Measurements from ENCODE around the gene ZBTB22.
"Not testable (repeated sequence)": the region's sequence is repeated elsewhere in the genome, so short reads cannot be mapped to it uniquely, and the experiment has no call there.

ZBTB22 gene

GRCh38 chr6:33298773-33299236, 18.7 kb downstream of the ZBTB22 start, which contains the start of gene RGL2:
RGL2 (minus strand) TSS chr6:33298942; CDS start chr6:33298610, 332 bp downstream.
- DNase-seq, result peak; percentile 60

- peak; percentile 83 for DNase-seq
Observed at GRCh38 chr6:33297956-33298772, 19.4 kb downstream of the ZBTB22 start.

- no peak for DNase-seq
Observed at GRCh38 chr6:33297406-33297955, 20.1 kb downstream of the ZBTB22 start.

- DNase-seq, result no peak
Observed at GRCh38 chr6:33296797-33297405, 20.6 kb downstream of the ZBTB22 start.

- DNase-seq, result no peak
Observed at GRCh38 chr6:33295621-33296369, 21.7 kb downstream of the ZBTB22 start.

GRCh38 chr6:33294086-33294823, 23.3 kb downstream of the ZBTB22 start:
- no peak for DNase-seq

- no peak for DNase-seq
Observed at GRCh38 chr6:33292996-33293682, 24.4 kb downstream of the ZBTB22 start.

GRCh38 chr6:33290459-33290858, 27.1 kb downstream of the ZBTB22 start:
- no peak for DNase-seq

- DNase-seq, result no peak
Observed at GRCh38 chr6:33289784-33290315, 27.7 kb downstream of the ZBTB22 start.

GRCh38 chr6:33288921-33289783, 28.4 kb downstream of the ZBTB22 start, which contains the start of the genes PFDN6 and WDR46:
PFDN6 (plus strand) TSS chr6:33289601; CDS start chr6:33289857, 256 bp downstream.
WDR46 (minus strand) TSS chr6:33289239; CDS start chr6:33289170, 69 bp downstream.
- peak; percentile 89 for DNase-seq

GRCh38 chr6:33288141-33288920, 29.2 kb downstream of the ZBTB22 start:
- no peak for DNase-seq

- DNase-seq, result no peak
Observed at GRCh38 chr6:33286946-33287914, 30.3 kb downstream of the ZBTB22 start.

- DNase-seq, result not testable (repeated sequence)
Observed at GRCh38 chr6:33285214-33285613, 32.3 kb downstream of the ZBTB22 start.

- no peak for DNase-seq
Observed at GRCh38 chr6:33280539-33280938, 37.0 kb downstream of the ZBTB22 start.

- DNase-seq, result peak; percentile 53
Observed at GRCh38 chr6:33279971-33280511, 37.5 kb downstream of the ZBTB22 start.

GRCh38 chr6:33279257-33279695, 38.3 kb downstream of the ZBTB22 start:
- DNase-seq, result no peak

GRCh38 chr6:33278810-33279209, 38.7 kb downstream of the ZBTB22 start:
- no peak for DNase-seq

GRCh38 chr6:33278392-33278741, 39.2 kb downstream of the ZBTB22 start:
- DNase-seq, result no peak

Measured in fibroblast of skin of scalp (primary cell).